ENCODE data around the gene OSBPL10. TPM values are rescaled to one million over a fixed set of nuclear protein-coding genes. Genes with fewer than 3 reads are reported as not detected.

Gene OSBPL10
- total and polyA plus RNA-seq, 2 of the 8 experiments (the other 6 are each of a cell fraction or from before 2014, with no cell fraction given) = 26.2 to 86.7 TPM

- POLR2A ChIA-PET (ENCODE audit: partially characterized antibody) = interaction anchor here (0.6 kb wide), 2 partner anchors 12 to 157 kb away, joined by 3 read pairs; no protein-coding TSS in a partner anchor
Observed at GRCh38 chr3:31752305-31753049, 228.6 kb downstream of the OSBPL10 start.

More at GRCh38 chr3:31752305-31753049, 228.6 kb downstream of the OSBPL10 start:
- H3K4me1 ChIP-seq (replicated peaks in 1 of 4; ENCODE audit: control insufficient read depth in 3 of 4, insufficient read depth in 4 of 4, low read length in 3 of 4) = peaks cover 0 to 6% (median 3%) of the 10 kb centered on the region in 4 experiments; a peak in 2 of 7 replicates
- no peak overlapping the region for H3K27ac ChIP-seq (ENCODE audit: low read depth, low read length)
- no peak for FAIRE-seq
- H3K23me2 ChIP-seq (ENCODE audit: low read depth, low read length) = no peaks in the 10 kb centered on the region
- H3K79me1 ChIP-seq (ENCODE audit: low read depth, low read length) = no peaks in the 10 kb centered on the region
- peaks cover 0 to 2% of the 10 kb centered on the region in 2 experiments for H4K20me1 ChIP-seq (replicated peaks in 1 of 2; ENCODE audit: control insufficient read depth in 1 of 2, insufficient read depth in 2 of 2, low read length in 2 of 2)
- no peaks in the 10 kb centered on the region for H3K9me3 ChIP-seq (ENCODE audit: insufficient read depth in 2 of 2, low read depth in 1 of 2, low read length in 1 of 2)
- H2BK15ac ChIP-seq (ENCODE audit: low read length) = no peak overlapping the region
- H2AFZ ChIP-seq (ENCODE audit: low read length) = no peak overlapping the region
- H3K9ac ChIP-seq (replicated peaks in 1 of 4; ENCODE audit: extremely low read depth in 1 of 4, low read depth in 3 of 4, low read length in 3 of 4) = no peak overlapping the region
- no peak overlapping the region for H2AK5ac ChIP-seq (ENCODE audit: low read depth, low read length)
- no peak overlapping the region for H2BK5ac ChIP-seq (ENCODE audit: low read depth, low read length)
- no peak overlapping the region for H4K8ac ChIP-seq (ENCODE audit: extremely low read depth, insufficient read depth, low read length)
- no peak overlapping the region for H2BK12ac ChIP-seq (ENCODE audit: low read depth, low read length)
- DNase-seq (ENCODE audit: low read depth in 1 of 2, low spot score in 2 of 2) = no peak
- no peak overlapping the region for H3K23ac ChIP-seq (ENCODE audit: insufficient read length)
- H4K5ac ChIP-seq (ENCODE audit: insufficient read length, low read depth, low read length) = no peak overlapping the region
- no peak overlapping the region for H3K4me2 ChIP-seq (ENCODE audit: insufficient read depth in 1 of 2, low read depth in 2 of 2, low read length in 2 of 2)
- H2BK20ac ChIP-seq (ENCODE audit: low read length) = no peak overlapping the region
- no peaks in the 10 kb centered on the region for H3K27me3 ChIP-seq (replicated peaks in 1 of 4; ENCODE audit: control insufficient read depth in 3 of 4, extremely low read depth in 1 of 4, insufficient read depth in 3 of 4, low read length in 3 of 4)
- H3K79me2 ChIP-seq (ENCODE audit: control insufficient read depth in 1 of 2, insufficient read depth in 2 of 2, low read length in 2 of 2) = peaks cover 0 to 14% of the 10 kb centered on the region in 2 experiments; a peak in 1 of 4 replicates
- no peak overlapping the region for H2BK120ac ChIP-seq (replicated peaks; ENCODE audit: low read depth, low read length)
- no peak overlapping the region for H3K14ac ChIP-seq (ENCODE audit: insufficient read length)
- H4K91ac ChIP-seq (replicated peaks; ENCODE audit: insufficient read length, low read length) = no peak overlapping the region
- CTCF ChIA-PET (ENCODE audit: partially characterized antibody) = interaction anchor here (0.6 to 1.4 kb wide), 5 partner anchors 10 to 267 kb away, joined by 3 to 7 read pairs (median 4); no protein-coding TSS in a partner anchor
- H3K18ac ChIP-seq (ENCODE audit: extremely low read depth, low read length) = no peak overlapping the region
- no peak overlapping the region for H3K4me3 ChIP-seq (ENCODE audit: extremely low read depth in 1 of 4, insufficient read depth in 2 of 4, low read depth in 3 of 4, low read length in 4 of 4)
- TF ChIP-seq SP2 (IDR thresholded peaks at IDR 0.05; ENCODE audit: low read length) = no peak
- H3K4ac ChIP-seq (replicated peaks; ENCODE audit: insufficient read length, low read depth, low read length) = no peak overlapping the region
- 84% methylated on average over 7 of the region's 7 CpGs; no CpG with 5 or more reads in 1 of the 2 experiments for WGBS, 2 experiments (ENCODE audit: extremely low coverage in 1 of 2, insufficient coverage in 1 of 2, insufficient read length in 1 of 2, insufficient replicate concordance in 2 of 2, low coverage in 1 of 2, low lambda C conversion rate in 2 of 2, missing lambda C conversion rate in 1 of 2)
- peaks cover 0 to 3% (median 0%) of the 10 kb centered on the region in 4 experiments; a peak in 3 of 8 replicates for H3K36me3 ChIP-seq (ENCODE audit: control insufficient read depth in 2 of 4, insufficient read depth in 4 of 4, low read length in 3 of 4)
- no peak overlapping the region for H3K56ac ChIP-seq (replicated peaks; ENCODE audit: insufficient read length, low read depth, low read length)
